Endothelial cell (in vitro differentiated cells): ENCODE data around the gene ALOX5. TPM values are rescaled to one million over a fixed set of nuclear protein-coding genes. Genes with fewer than 3 reads are reported as not detected.

Experiments used
- DNase-seq: peaks from one replicate; pipeline ENCODE4 v3.0.0; 2021; ENCODE audit warnings: low spot score
- H3K27ac Mint-ChIP-seq: one replicate; pipeline ENCODE4 v1.8.0; 2021; ENCODE audit warnings: mixed read lengths, inconsistent platforms; ENCODE audit not compliant: unreplicated experiment
- H3K27me3 Mint-ChIP-seq: one replicate; pipeline ENCODE4 v1.8.0; 2021; ENCODE audit warnings: mild to moderate bottlenecking, moderate library complexity, mixed read lengths, inconsistent platforms; ENCODE audit not compliant: unreplicated experiment
- H3K36me3 Mint-ChIP-seq: one replicate; pipeline ENCODE4 v1.8.0; 2021; ENCODE audit warnings: mild to moderate bottlenecking, low read depth, mixed read lengths, inconsistent platforms; ENCODE audit not compliant: unreplicated experiment
- H3K4me1 Mint-ChIP-seq: one replicate; pipeline ENCODE4 v1.8.0; 2021; ENCODE audit warnings: mild to moderate bottlenecking, mixed read lengths, inconsistent platforms; ENCODE audit not compliant: unreplicated experiment
- H3K4me3 Mint-ChIP-seq: one replicate; pipeline ENCODE4 v1.8.0; 2021; ENCODE audit warnings: mild to moderate bottlenecking, mixed read lengths, inconsistent platforms; ENCODE audit not compliant: unreplicated experiment
- H3K9me3 Mint-ChIP-seq: one replicate; pipeline ENCODE4 v1.8.0; 2021; ENCODE audit warnings: mixed read lengths, inconsistent platforms; ENCODE audit not compliant: unreplicated experiment
- total RNA-seq: library from RNA; stranded (reverse); fragmentation: NEBNext Ultra II Directional; extraction: Animal tissue kit (Norgen Biotek cat#: 25700); gene quantifications from one replicate; pipeline ENCODE4 v1.2.1, GENCODE V29; 2021; ENCODE audit not compliant: unreplicated experiment
- TF ChIP-seq, protein P1 (sequence below): fragments of 200-600 bp; sonication (generic); IDR thresholded peaks from one replicate; pipeline ENCODE4 v1.5.0; 2021; ENCODE audit warnings: antibody characterized with exemption; ENCODE audit not compliant: unreplicated experiment

The ALOX5 gene
- total RNA-seq, 1 donor from 2014 or later: 0.18 TPM

DNA sequence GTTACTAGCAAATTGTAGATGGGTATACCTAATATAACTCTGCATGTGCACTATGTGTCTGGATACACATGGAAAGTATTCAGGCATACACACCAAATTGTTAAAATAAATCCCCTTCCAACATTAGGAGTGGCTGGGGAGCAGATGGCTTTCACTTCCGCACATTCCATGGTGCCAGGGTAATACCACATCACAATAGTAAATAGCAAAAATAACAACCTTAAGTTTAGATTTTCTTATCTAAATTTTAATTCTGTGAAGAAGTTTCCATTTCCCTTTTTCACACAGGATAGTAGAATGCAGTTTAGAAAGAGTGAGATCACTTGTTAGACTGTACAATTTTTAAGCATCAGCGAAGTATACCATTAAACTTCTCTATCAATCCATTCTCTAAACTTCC is 5.8 kb upstream of the ALOX5 start:
- Mint-ChIP-seq H3K4me3 (no peak overlapping the region), H3K27ac (no peak overlapping the region), H3K27me3 (peaks cover 4% of the 10 kb centered on the region), H3K9me3 (no peaks in the 10 kb centered on the region), H3K36me3 (peaks cover 4% of the 10 kb centered on the region), H3K4me1 (peaks cover 4% of the 10 kb centered on the region)
- no peak for DNase-seq
- TF ChIP-seq, protein P1, sequence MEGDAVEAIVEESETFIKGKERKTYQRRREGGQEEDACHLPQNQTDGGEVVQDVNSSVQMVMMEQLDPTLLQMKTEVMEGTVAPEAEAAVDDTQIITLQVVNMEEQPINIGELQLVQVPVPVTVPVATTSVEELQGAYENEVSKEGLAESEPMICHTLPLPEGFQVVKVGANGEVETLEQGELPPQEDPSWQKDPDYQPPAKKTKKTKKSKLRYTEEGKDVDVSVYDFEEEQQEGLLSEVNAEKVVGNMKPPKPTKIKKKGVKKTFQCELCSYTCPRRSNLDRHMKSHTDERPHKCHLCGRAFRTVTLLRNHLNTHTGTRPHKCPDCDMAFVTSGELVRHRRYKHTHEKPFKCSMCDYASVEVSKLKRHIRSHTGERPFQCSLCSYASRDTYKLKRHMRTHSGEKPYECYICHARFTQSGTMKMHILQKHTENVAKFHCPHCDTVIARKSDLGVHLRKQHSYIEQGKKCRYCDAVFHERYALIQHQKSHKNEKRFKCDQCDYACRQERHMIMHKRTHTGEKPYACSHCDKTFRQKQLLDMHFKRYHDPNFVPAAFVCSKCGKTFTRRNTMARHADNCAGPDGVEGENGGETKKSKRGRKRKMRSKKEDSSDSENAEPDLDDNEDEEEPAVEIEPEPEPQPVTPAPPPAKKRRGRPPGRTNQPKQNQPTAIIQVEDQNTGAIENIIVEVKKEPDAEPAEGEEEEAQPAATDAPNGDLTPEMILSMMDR: no peak

DNA sequence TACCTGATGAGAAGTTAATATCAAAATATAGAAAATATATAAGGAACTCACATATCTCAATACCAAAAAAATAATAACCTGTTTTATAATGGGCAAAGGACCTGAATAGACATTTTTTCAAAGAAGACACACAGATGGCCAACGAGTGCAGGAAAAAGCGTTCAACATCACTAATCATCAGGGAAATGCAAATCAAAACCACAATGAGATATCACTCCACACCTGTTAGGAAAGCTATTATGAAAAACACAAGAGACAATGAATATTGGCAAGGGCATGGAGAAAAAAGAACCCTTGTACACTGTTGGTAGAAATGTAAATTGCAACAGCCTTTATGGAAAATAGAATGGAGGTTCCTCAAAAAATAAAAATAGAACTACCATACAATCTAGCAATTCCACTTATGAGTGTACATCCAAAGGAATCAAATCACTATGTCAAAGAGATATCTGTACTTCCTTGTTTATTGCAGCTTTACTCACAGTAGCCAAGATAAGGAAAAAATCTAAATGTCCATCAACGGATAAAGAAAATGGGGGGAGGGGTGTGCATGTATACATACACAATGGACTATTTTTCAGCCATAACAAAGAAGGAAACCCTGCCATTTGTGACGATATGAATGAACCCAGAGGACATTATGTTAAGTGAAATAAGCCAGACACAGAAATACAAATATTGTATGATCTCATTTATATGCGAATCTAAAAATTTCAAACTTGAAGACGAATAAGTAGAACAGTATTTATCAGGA is 3.6 kb upstream of the ALOX5 start:
- no peak for DNase-seq
- Mint-ChIP-seq H3K27me3 (peaks cover 10% of the 10 kb centered on the region), H3K4me3 (no peak overlapping the region), H3K9me3 (no peaks in the 10 kb centered on the region), H3K36me3 (peaks cover 4% of the 10 kb centered on the region), H3K4me1 (peaks cover 4% of the 10 kb centered on the region), H3K27ac (no peak overlapping the region)
- TF ChIP-seq, protein P1: no peak

DNA sequence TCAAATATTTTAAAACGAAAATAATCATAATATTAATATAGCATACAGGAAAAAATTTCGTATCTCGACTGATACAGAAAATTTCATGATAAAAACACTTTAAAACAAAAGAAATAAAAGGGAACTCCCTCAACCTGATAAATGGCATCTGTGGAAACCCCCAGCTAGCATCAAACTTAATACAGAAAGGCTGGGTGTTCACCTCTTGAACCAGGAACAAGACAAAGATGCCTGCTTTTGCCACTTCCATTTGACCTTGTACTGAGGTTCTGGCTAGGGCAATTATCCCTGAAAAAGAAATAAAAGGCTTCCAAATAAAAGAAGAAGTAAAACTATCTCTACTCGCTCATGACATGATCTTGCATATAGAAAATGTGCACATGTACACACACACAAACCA is 2.5 kb upstream of the ALOX5 start:
- TF ChIP-seq, protein P1: no peak
- Mint-ChIP-seq H3K4me3 (no peak overlapping the region), H3K36me3 (peaks cover 4% of the 10 kb centered on the region), H3K4me1 (peaks cover 5% of the 10 kb centered on the region), H3K27ac (no peak overlapping the region), H3K9me3 (no peaks in the 10 kb centered on the region), H3K27me3 (peaks cover 10% of the 10 kb centered on the region)
- DNase-seq: no peak

DNA sequence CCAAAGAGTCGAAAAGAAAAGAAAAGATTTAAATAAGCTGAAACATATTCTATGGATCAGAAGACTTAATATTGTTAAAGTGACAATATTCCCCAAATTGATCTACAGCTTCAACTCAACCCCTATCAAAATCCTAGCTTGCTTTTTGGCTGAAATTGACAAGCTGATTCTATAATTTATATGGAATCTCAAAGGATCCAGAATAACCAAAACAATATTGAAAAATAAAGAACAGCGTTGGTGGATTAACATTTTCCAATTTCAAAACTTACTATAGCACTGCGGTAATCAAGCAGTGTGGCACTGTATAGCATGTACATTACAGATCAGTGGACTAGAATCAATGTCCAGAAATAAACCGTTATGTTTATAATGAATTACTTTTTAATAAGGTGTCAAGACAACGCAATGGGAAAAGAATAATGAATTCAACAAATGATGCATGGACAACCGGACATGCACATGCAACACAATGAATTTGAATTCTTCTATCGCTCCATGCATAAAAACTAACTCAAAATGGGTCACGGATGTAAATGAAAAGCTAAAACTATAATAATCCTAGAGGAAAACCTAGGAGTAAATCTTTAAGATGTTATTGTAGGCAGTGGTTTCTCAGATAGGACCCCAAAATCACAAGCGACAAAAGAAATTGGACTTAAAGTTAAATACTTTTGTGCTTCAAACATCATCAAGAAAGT is 1.6 kb upstream of the ALOX5 start:
- TF ChIP-seq, protein P1: no peak
- H3K27me3 Mint-ChIP-seq: peaks cover 13% of the 10 kb centered on the region
- H3K9me3 Mint-ChIP-seq: no peaks in the 10 kb centered on the region
- H3K4me3 Mint-ChIP-seq: no peak overlapping the region
- peaks cover 4% of the 10 kb centered on the region for H3K36me3 Mint-ChIP-seq
- H3K27ac Mint-ChIP-seq: no peak overlapping the region
- H3K4me1 Mint-ChIP-seq: peaks cover 7% of the 10 kb centered on the region
- DNase-seq: no peak
